MM.1S (cell line): ENCODE results near the gene RNU6-1.

Experiments
- DNase-seq: peaks from one replicate; pipeline ENCODE4 v3.0.0-alpha.2; 2015
- H2AFZ ChIP-seq: fragments of 300-600 bp; sonication (generic); 2 replicates; pipeline ENCODE4 v1.6.0; 2016; ENCODE audit warnings: antibody characterized with exemption, low read length
- H3F3A ChIP-seq: fragments of 300-600 bp; sonication (generic); 2 replicates; pipeline ENCODE4 v1.6.1; 2016; ENCODE audit warnings: mild to moderate bottlenecking, antibody characterized with exemption, low read length, moderate library complexity, mixed read lengths; ENCODE audit not compliant: insufficient read depth
- H3K27ac ChIP-seq: fragments of 300-600 bp; sonication (generic); 2 replicates; pipeline ENCODE4 v1.5.1; 2016; ENCODE audit warnings: mild to moderate bottlenecking, low read length
- H3K27me3 ChIP-seq: fragments of 300-600 bp; sonication (generic); replicated peaks from 2 replicates; pipeline ENCODE4 v1.6.0; 2016; ENCODE audit warnings: low read length; ENCODE audit not compliant: insufficient read depth
- H3K36me3 ChIP-seq: fragments of 300-600 bp; sonication (generic); replicated peaks from 2 replicates; pipeline ENCODE4 v1.6.1; 2016; ENCODE audit warnings: mild to moderate bottlenecking, low read length, mixed read lengths; ENCODE audit not compliant: insufficient read depth
- H3K4me1 ChIP-seq: fragments of 300-600 bp; sonication (generic); 2 replicates; pipeline ENCODE4 v1.6.1; 2016; ENCODE audit warnings: low read length, mixed read lengths
- H3K4me2 ChIP-seq: fragments of 300-600 bp; sonication (generic); 2 replicates; pipeline ENCODE4 v1.6.0; 2016; ENCODE audit warnings: low read depth, low read length
- H3K4me3 ChIP-seq: fragments of 300-600 bp; sonication (generic); 2 replicates; pipeline ENCODE4 v1.5.1; 2016; ENCODE audit warnings: low read length, mixed read lengths
- H3K79me2 ChIP-seq: fragments of 300-600 bp; sonication (generic); 2 replicates; pipeline ENCODE4 v1.6.1; 2016; ENCODE audit warnings: mixed run types, low read length, mixed read lengths
- H3K9ac ChIP-seq: fragments of 300-600 bp; sonication (generic); 2 replicates; pipeline ENCODE4 v1.6.1; 2016; ENCODE audit warnings: low read length, mixed read lengths
- H3K9me2 ChIP-seq: fragments of 300-600 bp; sonication (generic); replicated peaks from 2 replicates; pipeline ENCODE4 v1.6.1; 2016; ENCODE audit warnings: mild to moderate bottlenecking, low read length, mixed read lengths; ENCODE audit not compliant: insufficient read depth
- H3K9me3 ChIP-seq: fragments of 300-600 bp; sonication (generic); replicated peaks from 2 replicates; pipeline ENCODE4 v1.6.1; 2016; ENCODE audit warnings: mild to moderate bottlenecking, low read length, mixed read lengths; ENCODE audit not compliant: insufficient read depth
- H4K20me1 ChIP-seq: fragments of 300-600 bp; sonication (generic); 2 replicates; pipeline ENCODE4 v1.6.1; 2016; ENCODE audit warnings: mild to moderate bottlenecking, low read length, moderate library complexity, mixed read lengths; ENCODE audit not compliant: insufficient read depth
- CTCF ChIP-seq: fragments of 300-600 bp; sonication (generic); IDR thresholded peaks from 2 replicates; pipeline ENCODE4 v1.5.1; 2016; ENCODE audit warnings: antibody characterized with exemption, low read length, mixed read lengths
- EZH2 ChIP-seq: fragments of 300-600 bp; sonication (generic); optimal IDR thresholded peaks from 2 replicates; pipeline ENCODE3; 2017; ENCODE audit warnings: low read depth, mild to moderate bottlenecking, antibody characterized with exemption, low read length, mixed read lengths
- EZH2phosphoT487 ChIP-seq: fragments of 300-600 bp; sonication (generic); IDR thresholded peaks from 2 replicates; pipeline ENCODE4 v1.6.1; 2018; ENCODE audit warnings: antibody characterized with exemption, low read length

RNU6-1 gene

GRCh38 chr15:67870868-67871408 is 31.1 kb upstream of the RNU6-1 start:
- H3K9ac ChIP-seq: no peak overlapping the region
- H2AFZ ChIP-seq: no peak overlapping the region
- H3K27me3 ChIP-seq: no peaks in the 10 kb centered on the region
- no peaks in the 10 kb centered on the region for H3K36me3 ChIP-seq
- H3K9me2 ChIP-seq: no peaks in the 10 kb centered on the region
- no peak for DNase-seq
- TF ChIP-seq EZH2phosphoT487 (no peak), EZH2 (no peak), CTCF (no peak)
- H3K4me2 ChIP-seq: no peak overlapping the region
- H3K79me2 ChIP-seq: no peaks in the 10 kb centered on the region
- no peaks in the 10 kb centered on the region for H4K20me1 ChIP-seq
- no peaks in the 10 kb centered on the region for H3F3A ChIP-seq
- no peak overlapping the region for H3K27ac ChIP-seq
- no peaks in the 10 kb centered on the region for H3K9me3 ChIP-seq
- H3K4me1 ChIP-seq: no peaks in the 10 kb centered on the region
- no peak overlapping the region for H3K4me3 ChIP-seq

GRCh38 chr15:67869701-67870100 is 29.9 kb upstream of the RNU6-1 start:
- no peak for DNase-seq
- H2AFZ ChIP-seq: no peak overlapping the region
- H3K4me2 ChIP-seq: no peak overlapping the region
- H3K27me3 ChIP-seq: no peaks in the 10 kb centered on the region
- H3K9me2 ChIP-seq: no peaks in the 10 kb centered on the region
- H3K9me3 ChIP-seq: no peaks in the 10 kb centered on the region
- H4K20me1 ChIP-seq: no peaks in the 10 kb centered on the region
- H3K36me3 ChIP-seq: no peaks in the 10 kb centered on the region
- H3K27ac ChIP-seq: no peak overlapping the region
- TF ChIP-seq CTCF (no peak), EZH2phosphoT487 (no peak), EZH2 (no peak)
- H3F3A ChIP-seq: no peaks in the 10 kb centered on the region
- no peak overlapping the region for H3K4me3 ChIP-seq
- H3K9ac ChIP-seq: no peak overlapping the region
- H3K79me2 ChIP-seq: no peaks in the 10 kb centered on the region
- H3K4me1 ChIP-seq: no peaks in the 10 kb centered on the region

- Histone ChIP-seq H3K9me3 (no peaks in the 10 kb centered on the region), H3K9ac (no peak overlapping the region), H4K20me1 (no peaks in the 10 kb centered on the region), H3K27me3 (no peaks in the 10 kb centered on the region), H3K4me3 (no peak overlapping the region), H3K4me1 (no peaks in the 10 kb centered on the region), H3K79me2 (no peaks in the 10 kb centered on the region), H3K4me2 (no peak overlapping the region), H2AFZ (no peak overlapping the region), H3K27ac (no peak overlapping the region), H3K36me3 (no peaks in the 10 kb centered on the region), H3F3A (no peaks in the 10 kb centered on the region), H3K9me2 (no peaks in the 10 kb centered on the region)
- TF ChIP-seq EZH2phosphoT487: no peak
- no peak for TF ChIP-seq EZH2
- no peak for TF ChIP-seq CTCF
- no peak for DNase-seq
Observed at GRCh38 chr15:67865766-67866165, 25.9 kb upstream of the RNU6-1 start.
